ENCODE results near the gene VPS13D. TPM values are rescaled to one million over a fixed set of nuclear protein-coding genes. Genes with fewer than 3 reads are reported as not detected.

The VPS13D gene
- total RNA-seq, 4 donors from 2014 or later: 33.2 to 115 (median 56.5) TPM

DNA sequence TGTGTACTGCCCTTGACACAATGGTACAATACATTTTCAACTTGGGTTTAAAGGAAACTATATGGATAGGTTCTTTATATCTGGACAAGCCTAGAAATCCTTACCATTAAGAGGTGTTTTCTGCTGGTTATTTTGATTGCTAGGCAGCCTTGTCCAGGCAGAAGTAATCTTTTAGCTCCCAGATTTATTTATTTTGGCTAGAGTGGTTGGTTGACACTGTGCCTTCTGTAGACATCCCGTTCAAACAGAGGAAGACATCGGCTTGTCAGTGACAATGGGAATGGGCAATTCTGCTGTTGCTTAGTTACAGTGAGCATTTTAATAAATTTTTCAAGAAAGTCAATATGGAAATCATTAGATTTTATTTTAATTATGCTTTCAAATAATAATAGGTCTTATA, 138.8 kb downstream of the VPS13D start:
- no peak for DNase-seq
- TF ChIP-seq POLR2A (IDR thresholded peaks at IDR 0.05): no peak
- TF ChIP-seq, protein P1, sequence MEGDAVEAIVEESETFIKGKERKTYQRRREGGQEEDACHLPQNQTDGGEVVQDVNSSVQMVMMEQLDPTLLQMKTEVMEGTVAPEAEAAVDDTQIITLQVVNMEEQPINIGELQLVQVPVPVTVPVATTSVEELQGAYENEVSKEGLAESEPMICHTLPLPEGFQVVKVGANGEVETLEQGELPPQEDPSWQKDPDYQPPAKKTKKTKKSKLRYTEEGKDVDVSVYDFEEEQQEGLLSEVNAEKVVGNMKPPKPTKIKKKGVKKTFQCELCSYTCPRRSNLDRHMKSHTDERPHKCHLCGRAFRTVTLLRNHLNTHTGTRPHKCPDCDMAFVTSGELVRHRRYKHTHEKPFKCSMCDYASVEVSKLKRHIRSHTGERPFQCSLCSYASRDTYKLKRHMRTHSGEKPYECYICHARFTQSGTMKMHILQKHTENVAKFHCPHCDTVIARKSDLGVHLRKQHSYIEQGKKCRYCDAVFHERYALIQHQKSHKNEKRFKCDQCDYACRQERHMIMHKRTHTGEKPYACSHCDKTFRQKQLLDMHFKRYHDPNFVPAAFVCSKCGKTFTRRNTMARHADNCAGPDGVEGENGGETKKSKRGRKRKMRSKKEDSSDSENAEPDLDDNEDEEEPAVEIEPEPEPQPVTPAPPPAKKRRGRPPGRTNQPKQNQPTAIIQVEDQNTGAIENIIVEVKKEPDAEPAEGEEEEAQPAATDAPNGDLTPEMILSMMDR (IDR thresholded peaks at IDR 0.05): no peak
- H3K27ac ChIP-seq: no peak overlapping the region
- no peaks in the 10 kb centered on the region for H3K36me3 ChIP-seq
- H3K4me3 ChIP-seq: no peak overlapping the region
- H3K9me3 ChIP-seq: no peaks in the 10 kb centered on the region
- no peaks in the 10 kb centered on the region for H3K27me3 ChIP-seq
- intact Hi-C loops (cut with DNase I; ENCODE audit: low total_unique reads): no loop called here
- H3K4me1 ChIP-seq: no peaks in the 10 kb centered on the region

DNA sequence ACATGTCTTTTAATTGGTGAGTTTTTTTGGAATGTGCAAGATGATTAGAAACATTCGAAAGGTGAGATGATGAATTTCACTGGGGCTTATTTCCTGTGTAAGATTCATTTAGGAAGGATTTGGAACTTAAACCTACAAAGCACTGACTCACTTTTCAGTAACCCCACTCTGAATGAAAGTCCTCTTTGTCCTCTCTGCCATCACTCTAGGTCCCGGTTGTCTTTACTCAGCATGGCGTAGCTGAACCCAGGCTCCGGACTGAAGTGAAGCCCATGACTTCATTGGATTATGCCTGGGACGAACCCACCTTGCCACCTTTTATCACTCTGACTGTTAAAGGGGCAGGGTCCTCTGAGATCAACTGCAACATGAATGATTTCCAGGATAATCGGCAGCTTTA, 139.4 kb downstream of the VPS13D start:
- intact Hi-C loops (cut with DNase I; ENCODE audit: low total_unique reads): no loop called here
- DNase-seq: no peak
- Histone ChIP-seq H3K4me1 (no peaks in the 10 kb centered on the region), H3K4me3 (no peak overlapping the region), H3K27ac (no peak overlapping the region), H3K9me3 (no peaks in the 10 kb centered on the region), H3K27me3 (no peaks in the 10 kb centered on the region), H3K36me3 (no peaks in the 10 kb centered on the region)
- TF ChIP-seq, protein P1 (IDR thresholded peaks at IDR 0.05): no peak
- TF ChIP-seq POLR2A (IDR thresholded peaks at IDR 0.05): no peak

DNA sequence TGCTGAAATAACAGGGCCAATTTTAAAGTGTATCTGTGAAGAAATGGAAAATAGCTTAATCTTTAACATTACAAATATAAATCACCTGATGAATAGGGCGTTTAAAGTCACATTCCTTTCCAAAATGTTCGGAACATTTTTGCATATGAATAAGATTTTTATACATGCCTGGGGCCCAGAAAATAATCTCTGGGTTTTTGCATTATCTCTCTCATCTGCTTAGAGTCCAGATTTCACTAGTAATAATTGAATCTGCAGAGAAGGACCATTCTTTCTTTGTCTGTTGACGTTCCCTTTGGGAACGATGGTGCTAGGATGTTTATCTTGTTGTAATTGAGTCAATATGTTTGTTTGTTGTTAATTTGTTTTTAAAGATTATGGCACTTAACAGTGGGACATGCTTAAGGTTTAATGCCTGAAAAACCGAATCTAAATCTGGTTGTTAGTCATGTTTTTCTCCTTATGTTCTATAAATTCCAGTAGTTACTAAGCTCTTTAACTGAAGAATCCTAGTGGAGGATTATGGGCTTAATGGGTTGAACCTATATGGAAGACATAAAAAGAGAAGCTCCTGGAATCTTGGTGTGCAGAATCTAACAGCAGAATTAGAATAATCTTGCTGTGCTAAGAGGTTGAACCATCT, 140.6 kb downstream of the VPS13D start:
- Histone ChIP-seq H3K27me3 (no peaks in the 10 kb centered on the region), H3K36me3 (no peaks in the 10 kb centered on the region), H3K4me3 (no peak overlapping the region), H3K27ac (no peak overlapping the region), H3K9me3 (no peaks in the 10 kb centered on the region), H3K4me1 (no peaks in the 10 kb centered on the region)
- DNase-seq: no peak
- TF ChIP-seq POLR2A (IDR thresholded peaks at IDR 0.05): no peak
- TF ChIP-seq, protein P1 (IDR thresholded peaks at IDR 0.05): no peak
- intact Hi-C loops (cut with DNase I; ENCODE audit: low total_unique reads): no loop called here

DNA sequence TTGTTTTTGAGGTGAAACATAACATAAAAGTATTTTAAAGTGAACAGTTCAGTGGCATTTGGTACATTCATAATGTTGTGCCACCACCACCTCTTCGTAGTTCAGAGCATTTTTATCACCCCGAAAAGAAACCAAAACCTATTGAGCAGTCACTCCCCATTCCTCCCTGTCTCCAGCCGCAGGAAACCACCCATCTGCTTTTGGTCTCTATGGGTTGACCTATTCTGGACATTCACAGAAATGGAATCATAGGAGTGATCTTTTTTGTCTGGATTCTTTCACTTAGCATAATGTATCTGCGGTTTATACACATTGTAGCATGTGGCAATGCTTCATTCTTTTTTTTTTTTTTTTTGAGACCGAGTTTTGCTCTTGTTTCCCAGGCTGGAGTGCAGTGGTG, 141.2 kb downstream of the VPS13D start:
- intact Hi-C loops (cut with DNase I; ENCODE audit: low total_unique reads): no loop called here
- Histone ChIP-seq H3K4me1 (no peaks in the 10 kb centered on the region), H3K27ac (no peak overlapping the region), H3K4me3 (no peak overlapping the region), H3K27me3 (no peaks in the 10 kb centered on the region), H3K36me3 (no peaks in the 10 kb centered on the region), H3K9me3 (no peaks in the 10 kb centered on the region)
- DNase-seq: no peak
- TF ChIP-seq POLR2A (IDR thresholded peaks at IDR 0.05): no peak
- TF ChIP-seq, protein P1 (IDR thresholded peaks at IDR 0.05): no peak

DNA sequence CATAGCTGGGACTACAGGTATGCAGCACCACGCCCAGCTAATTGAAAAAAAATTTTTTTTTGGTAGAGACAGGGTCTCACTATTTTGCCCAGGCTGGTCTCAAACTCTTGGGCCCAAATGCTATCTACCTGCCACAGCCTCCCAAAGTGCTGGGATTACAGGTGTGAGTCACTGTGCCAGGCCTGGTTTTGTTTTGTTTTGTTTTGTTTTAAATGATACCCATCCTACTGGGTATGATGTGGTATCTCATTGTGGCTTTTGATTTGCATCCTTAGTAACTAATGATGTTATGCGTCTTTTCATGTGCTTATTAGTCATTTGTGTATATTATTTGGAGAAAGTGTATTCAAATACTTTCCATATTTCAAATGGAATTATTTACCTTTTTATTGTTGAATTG, 142.3 kb downstream of the VPS13D start:
- Histone ChIP-seq H3K4me1 (no peaks in the 10 kb centered on the region), H3K36me3 (no peaks in the 10 kb centered on the region), H3K27me3 (no peaks in the 10 kb centered on the region), H3K9me3 (no peaks in the 10 kb centered on the region), H3K4me3 (no peak overlapping the region), H3K27ac (no peak overlapping the region)
- intact Hi-C loops (cut with DNase I; ENCODE audit: low total_unique reads): no loop called here
- no peak for TF ChIP-seq POLR2A (IDR thresholded peaks at IDR 0.05)
- TF ChIP-seq, protein P1 (IDR thresholded peaks at IDR 0.05): no peak
- DNase-seq: no peak

Measured in uterus (tissue), 4 donors.